Activated CD8-positive, alpha-beta memory T cell treated with anti-CD3 and anti-CD28 coated beads, Interleukin-2, amount 10 ng/mL, durations not matched to agents 7 days and 5 days (primary cell): Measurements from ENCODE around the gene FLRT3. TPM values are rescaled to one million over a fixed set of nuclear protein-coding genes. Genes with fewer than 3 reads are reported as not detected.

Experiments used
- ATAC-seq: fragments of 150-1000 bp; cut with Tn5 transposase; one replicate; pipeline ENCODE4 v1.10.0; 2021; ENCODE audit warnings: moderate library complexity
- CTCF ChIA-PET: fragments of 350-600 bp; sonication (Branson Sonifier 250); formaldehyde crosslinking; loops from one replicate; lab custom pipeline; 2021; ENCODE audit warnings: antibody characterized with exemption; lab: Charles Lee
- DNase-seq: peaks from one replicate; pipeline ENCODE4 v3.0.0-alpha.2; 2020
- H3K27ac Mint-ChIP-seq: one replicate; pipeline ENCODE4 v1.8.0; 2021; ENCODE audit warnings: mild to moderate bottlenecking, mixed read lengths
- H3K27me3 Mint-ChIP-seq: one replicate; pipeline ENCODE4 v1.8.0; 2021; ENCODE audit warnings: mixed read lengths
- H3K36me3 Mint-ChIP-seq: one replicate; pipeline ENCODE4 v1.8.0; 2021; ENCODE audit warnings: mild to moderate bottlenecking, mixed read lengths
- H3K4me1 Mint-ChIP-seq: one replicate; pipeline ENCODE4 v1.8.0; 2021; ENCODE audit warnings: mixed read lengths
- H3K4me3 Mint-ChIP-seq: one replicate; pipeline ENCODE4 v1.8.0; 2021; ENCODE audit warnings: mild to moderate bottlenecking, moderate library complexity, mixed read lengths
- H3K9me3 Mint-ChIP-seq: one replicate; pipeline ENCODE4 v1.8.0; 2022; ENCODE audit warnings: low read depth, mixed read lengths
- total RNA-seq, 2 experiments: library from RNA; stranded (reverse); gene quantifications; one replicate each; pipeline ENCODE4 v1.2.3, GENCODE V29; 2021

FLRT3 gene
- total RNA-seq, 2 experiments from 2014 or later, result not detected

GRCh38 chr20:14303651-14304050 lies 33.8 kb downstream of the FLRT3 start:
- Mint-ChIP-seq H3K27me3 (no peaks in the 10 kb centered on the region), H3K36me3 (no peaks in the 10 kb centered on the region), H3K4me3 (no peak overlapping the region)

GRCh38 chr20:14303106-14303505 lies 34.3 kb downstream of the FLRT3 start:
- H3K27me3 Mint-ChIP-seq, result no peaks in the 10 kb centered on the region
- no peak overlapping the region for H3K4me3 Mint-ChIP-seq
- CTCF ChIA-PET, result no interaction called here
- no peaks in the 10 kb centered on the region for H3K4me1 Mint-ChIP-seq
- no peak overlapping the region for H3K27ac Mint-ChIP-seq
- no peak for DNase-seq
- ATAC-seq, result no peak
- H3K36me3 Mint-ChIP-seq, result no peaks in the 10 kb centered on the region
- peaks cover 8% of the 10 kb centered on the region for H3K9me3 Mint-ChIP-seq

More at GRCh38 chr20:14303651-14304050, 33.8 kb downstream of the FLRT3 start:
- DNase-seq, result no peak
- H3K27ac Mint-ChIP-seq, result no peak overlapping the region
- no peak for ATAC-seq
- no peaks in the 10 kb centered on the region for H3K4me1 Mint-ChIP-seq
- CTCF ChIA-PET, result no interaction called here
- peaks cover 6% of the 10 kb centered on the region for H3K9me3 Mint-ChIP-seq

DNA sequence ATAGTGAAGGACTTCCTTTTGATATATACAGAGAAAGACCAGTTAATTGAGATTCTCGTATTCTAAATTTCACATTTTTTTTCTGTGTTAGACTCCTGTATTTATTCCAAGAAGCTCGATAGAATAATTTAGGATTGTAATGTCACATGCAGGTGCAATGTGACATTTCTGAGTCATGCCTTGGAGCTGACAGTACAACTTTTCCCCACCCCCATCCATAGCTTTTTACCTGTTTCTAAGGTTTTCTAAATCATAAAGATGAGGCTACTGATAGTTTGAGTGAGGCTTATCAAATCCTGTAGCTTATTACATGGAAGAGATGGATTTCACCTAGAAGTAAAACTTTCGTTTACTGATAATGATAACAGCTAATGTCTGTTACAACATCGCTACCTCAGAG lies 37.6 kb downstream of the FLRT3 start:
- H3K36me3 Mint-ChIP-seq, result no peaks in the 10 kb centered on the region
- no peaks in the 10 kb centered on the region for H3K27me3 Mint-ChIP-seq
- DNase-seq (no peak), ATAC-seq (no peak)
- no peak overlapping the region for H3K27ac Mint-ChIP-seq
- CTCF ChIA-PET, result no interaction called here
- H3K4me3 Mint-ChIP-seq, result no peak overlapping the region
- peaks cover 4% of the 10 kb centered on the region for H3K9me3 Mint-ChIP-seq
- H3K4me1 Mint-ChIP-seq, result no peaks in the 10 kb centered on the region

DNA sequence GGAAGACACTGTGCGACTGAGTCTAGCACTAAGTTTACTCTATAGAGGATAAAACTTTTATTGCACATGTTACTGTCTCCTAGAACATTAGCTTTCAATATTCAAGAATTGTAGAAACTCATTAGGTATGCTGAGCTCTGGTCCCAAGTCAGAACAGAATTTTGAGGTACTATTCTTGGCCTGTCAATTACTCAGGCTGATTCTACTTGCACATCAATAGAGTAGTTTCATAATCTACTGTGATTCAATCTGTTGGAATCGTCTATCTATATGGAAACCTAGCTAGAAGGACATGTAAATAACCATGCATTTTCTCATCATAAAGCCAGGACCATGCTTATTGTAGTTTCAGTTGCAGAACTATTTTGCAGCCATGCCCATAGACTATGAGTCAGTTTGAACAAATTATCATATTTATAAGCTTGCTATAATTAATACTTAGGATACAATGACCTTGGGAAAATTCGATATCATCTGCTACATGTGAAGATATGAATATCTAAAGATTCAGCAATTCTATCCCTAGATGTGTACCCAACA lies 41.6 kb downstream of the FLRT3 start:
- no peak overlapping the region for H3K27ac Mint-ChIP-seq
- H3K27me3 Mint-ChIP-seq, result no peaks in the 10 kb centered on the region
- no peak overlapping the region for H3K4me3 Mint-ChIP-seq
- no peak for ATAC-seq
- H3K9me3 Mint-ChIP-seq, result peaks cover 4% of the 10 kb centered on the region
- CTCF ChIA-PET, result no interaction called here
- no peaks in the 10 kb centered on the region for H3K4me1 Mint-ChIP-seq
- H3K36me3 Mint-ChIP-seq, result no peaks in the 10 kb centered on the region
- DNase-seq, result no peak

DNA sequence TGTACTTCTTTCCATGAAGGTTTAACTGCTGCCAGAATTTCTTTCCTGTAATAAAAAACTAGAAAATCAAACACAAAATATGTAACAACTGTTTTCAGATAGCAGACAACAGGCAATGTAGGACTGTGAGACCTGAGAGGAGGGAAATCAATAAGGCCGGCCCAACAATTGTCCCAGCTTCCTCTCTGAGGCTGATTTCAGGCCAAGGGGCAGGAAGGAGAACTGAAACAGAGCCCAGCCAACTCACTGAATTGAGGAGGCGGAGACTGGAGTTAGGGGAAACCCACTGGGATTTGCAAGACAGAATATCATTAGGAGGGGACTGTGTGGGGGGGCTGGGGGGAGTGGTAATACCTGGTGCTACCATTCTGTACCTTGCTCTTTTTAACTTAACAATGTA lies 42.2 kb downstream of the FLRT3 start:
- Mint-ChIP-seq H3K9me3 (peaks cover 4% of the 10 kb centered on the region), H3K4me3 (no peak overlapping the region), H3K4me1 (no peaks in the 10 kb centered on the region), H3K36me3 (no peaks in the 10 kb centered on the region), H3K27me3 (no peaks in the 10 kb centered on the region), H3K27ac (no peak overlapping the region)
- CTCF ChIA-PET, result no interaction called here
- ATAC-seq (no peak), DNase-seq (no peak)

- Mint-ChIP-seq H3K36me3 (no peaks in the 10 kb centered on the region), H3K27ac (no peak overlapping the region), H3K4me1 (no peaks in the 10 kb centered on the region), H3K27me3 (no peaks in the 10 kb centered on the region), H3K4me3 (no peak overlapping the region), H3K9me3 (no peaks in the 10 kb centered on the region)
- DNase-seq (no peak), ATAC-seq (no peak)
- CTCF ChIA-PET, result no interaction called here
Observed at GRCh38 chr20:14291502-14291901, 45.9 kb downstream of the FLRT3 start.

GRCh38 chr20:14288341-14289330 lies 48.8 kb downstream of the FLRT3 start:
- Mint-ChIP-seq H3K36me3 (no peaks in the 10 kb centered on the region), H3K27ac (no peak overlapping the region), H3K9me3 (peaks cover 3% of the 10 kb centered on the region), H3K4me1 (no peaks in the 10 kb centered on the region), H3K4me3 (no peak overlapping the region), H3K27me3 (no peaks in the 10 kb centered on the region)
- CTCF ChIA-PET, result no interaction called here
- no peak for DNase-seq
- ATAC-seq, result no peak

- Mint-ChIP-seq H3K27me3 (no peaks in the 10 kb centered on the region), H3K27ac (no peak overlapping the region), H3K4me3 (no peak overlapping the region), H3K9me3 (peaks cover 6% of the 10 kb centered on the region), H3K4me1 (no peaks in the 10 kb centered on the region), H3K36me3 (no peaks in the 10 kb centered on the region)
- ATAC-seq, result no peak
- DNase-seq, result no peak
- CTCF ChIA-PET, result no interaction called here
Observed at GRCh38 chr20:14284443-14284842, 53.0 kb downstream of the FLRT3 start.

DNA sequence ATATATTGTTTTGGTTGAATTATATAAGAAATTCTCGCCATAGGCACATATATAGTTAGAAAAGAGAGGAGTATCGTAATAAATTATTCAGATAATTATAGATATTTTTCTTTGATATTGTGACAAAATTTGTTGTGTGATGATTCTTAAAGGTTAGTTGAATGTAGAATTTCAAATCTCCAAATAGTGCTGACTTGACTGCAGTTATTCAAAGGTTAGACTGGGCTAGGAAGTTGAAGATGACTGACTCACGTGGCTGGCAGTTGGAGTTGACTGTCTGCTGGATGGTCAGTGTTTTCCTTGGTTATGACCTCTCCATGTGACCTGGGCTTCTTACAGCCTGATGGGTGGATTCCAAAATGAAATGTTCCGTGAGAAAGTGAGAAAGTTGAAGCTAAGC lies 55.3 kb downstream of the FLRT3 start:
- ATAC-seq, result no peak
- no peaks in the 10 kb centered on the region for H3K4me1 Mint-ChIP-seq

More for the DNA sequence above, 55.3 kb downstream of the FLRT3 start:
- CTCF ChIA-PET, result no interaction called here
- no peaks in the 10 kb centered on the region for H3K27me3 Mint-ChIP-seq
- H3K4me3 Mint-ChIP-seq, result no peak overlapping the region
- no peak overlapping the region for H3K27ac Mint-ChIP-seq
- no peak for DNase-seq
- peaks cover 6% of the 10 kb centered on the region for H3K9me3 Mint-ChIP-seq
- no peaks in the 10 kb centered on the region for H3K36me3 Mint-ChIP-seq
